ENCODE measurements around the gene OR2C1. TPM values are rescaled to one million over a fixed set of nuclear protein-coding genes. Genes with fewer than 3 reads are reported as not detected.

Gene OR2C1
- under 1 TPM in 1 of 2 donors, not detected in 1; 0.18 TPM for total RNA-seq
- long read RNA-seq = 0 reads

- intact Hi-C loops (cut with DNase I) = no loop called here
- ATAC-seq (no peak), DNase-seq (no peak)
Measured at GRCh38 chr16:3355589-3355988, at the start of gene OR2C1. TSS of gene OR2C1 (plus strand) at chr16:3355889. CDS start at chr16:3355941, 52 bp downstream.

- ATAC-seq = no peak
- intact Hi-C loops (cut with DNase I) = no loop called here
- DNase-seq = no peak
Measured at GRCh38 chr16:3306078-3306477, 49.6 kb upstream of the OR2C1 start.

- ATAC-seq (no peak), DNase-seq (no peak)
- intact Hi-C loops (cut with DNase I) = no loop called here
Measured at GRCh38 chr16:3311496-3311895, 44.2 kb upstream of the OR2C1 start.

- DNase-seq (no peak), ATAC-seq (no peak)
- intact Hi-C loops (cut with DNase I) = no loop called here
Measured at GRCh38 chr16:3317315-3317999, 38.2 kb upstream of the OR2C1 start.

- ATAC-seq (no peak), DNase-seq (no peak)
- intact Hi-C loops (cut with DNase I) = loop anchor here in 1 of 2 donors (10.0 kb wide), 1 partner anchor 127 kb away; no protein-coding TSS in a partner anchor
Measured at GRCh38 chr16:3321816-3322215, 33.9 kb upstream of the OR2C1 start.

GRCh38 chr16:3327514-3327913 lies 28.2 kb upstream of the OR2C1 start:
- DNase-seq = no peak
- ATAC-seq = no peak
- intact Hi-C loops (cut with DNase I) = loop anchor here in 1 of 2 donors (10.0 kb wide), 1 partner anchor 133 kb away; no protein-coding TSS in a partner anchor

GRCh38 chr16:3328104-3328503 lies 27.6 kb upstream of the OR2C1 start:
- ATAC-seq (no peak), DNase-seq (no peak)
- intact Hi-C loops (cut with DNase I) = loop anchor here in 1 of 2 donors (10.0 kb wide), 1 partner anchor 133 kb away; no protein-coding TSS in a partner anchor

- ATAC-seq = no peak
- DNase-seq = no peak
- intact Hi-C loops (cut with DNase I) = loop anchor here in 1 of 2 donors (10.0 kb wide), 1 partner anchor 134 kb away; no protein-coding TSS in a partner anchor
Measured at GRCh38 chr16:3328643-3329042, 27.0 kb upstream of the OR2C1 start.

- intact Hi-C loops (cut with DNase I) = no loop called here
- DNase-seq = no peak
- ATAC-seq = no peak
Measured at GRCh38 chr16:3346041-3346440, 9.6 kb upstream of the OR2C1 start.

- intact Hi-C loops (cut with DNase I) = no loop called here
- DNase-seq = no peak
- no peak for ATAC-seq
Measured at GRCh38 chr16:3347586-3347985, 8.1 kb upstream of the OR2C1 start.

- DNase-seq (no peak), ATAC-seq (no peak)
- intact Hi-C loops (cut with DNase I) = no loop called here
Measured at GRCh38 chr16:3348547-3349167, 7.0 kb upstream of the OR2C1 start.

GRCh38 chr16:3349175-3349574 lies 6.5 kb upstream of the OR2C1 start:
- intact Hi-C loops (cut with DNase I) = no loop called here
- DNase-seq (no peak), ATAC-seq (no peak)

GRCh38 chr16:3356118-3356517 lies 429 bp downstream of the OR2C1 start:
- no peak for ATAC-seq

GRCh38 chr16:3358871-3359270 lies 3.2 kb downstream of the OR2C1 start:
- ATAC-seq = no peak
- intact Hi-C loops (cut with DNase I) = no loop called here
- DNase-seq = no peak

More at GRCh38 chr16:3356118-3356517, 429 bp downstream of the OR2C1 start:
- intact Hi-C loops (cut with DNase I) = no loop called here
- no peak for DNase-seq

GRCh38 chr16:3362931-3363330 lies 7.2 kb downstream of the OR2C1 start:
- DNase-seq (no peak), ATAC-seq (no peak)
- intact Hi-C loops (cut with DNase I) = no loop called here

GRCh38 chr16:3363793-3364192 lies 8.1 kb downstream of the OR2C1 start:
- ATAC-seq (no peak), DNase-seq (no peak)
- intact Hi-C loops (cut with DNase I) = no loop called here

GRCh38 chr16:3364774-3365427 lies 9.2 kb downstream of the OR2C1 start:
- intact Hi-C loops (cut with DNase I) = no loop called here
- ATAC-seq = peak; percentile 99 to 100
- DNase-seq = peak; percentile 95

- DNase-seq (no peak), ATAC-seq (no peak)
- intact Hi-C loops (cut with DNase I) = no loop called here
Measured at GRCh38 chr16:3369073-3369472, 13.4 kb downstream of the OR2C1 start.

- DNase-seq = no peak
- no peak for ATAC-seq
- intact Hi-C loops (cut with DNase I) = no loop called here
Measured at GRCh38 chr16:3375680-3376079, 20.0 kb downstream of the OR2C1 start.

- ATAC-seq = no peak
- intact Hi-C loops (cut with DNase I) = no loop called here
- no peak for DNase-seq
Measured at GRCh38 chr16:3377917-3378316, 22.2 kb downstream of the OR2C1 start.

Measured in left cardiac atrium (tissue), 4 donors.